WTC11 (cell line): ENCODE results near the gene DHCR7. TPM values are rescaled to one million over a fixed set of nuclear protein-coding genes. Genes with fewer than 3 reads are reported as not detected.

ENCODE experiments used
- ATAC-seq: fragments of 200-7000 bp; cut with Tn5 transposase; 2 replicates; pipeline ENCODE4 v1.10.0; 2021; ENCODE audit warnings: mild to moderate bottlenecking, moderate library complexity
- CTCF ChIA-PET: fragments of 300-600 bp; sonication (Branson Sonifier 250); formaldehyde crosslinking; loops from one replicate; lab custom pipeline; 2021; ENCODE audit warnings: antibody characterized with exemption; lab: Charles Lee
- POLR2A ChIA-PET: fragments of 350-600 bp; sonication (Branson Sonifier 250); formaldehyde crosslinking; loops from one replicate; lab custom pipeline; 2021; ENCODE audit warnings: antibody characterized with exemption; lab: Charles Lee
- DNase-seq: peaks from one replicate; pipeline ENCODE4 v3.0.0; 2021; ENCODE audit warnings: low spot score
- H3K27ac Mint-ChIP-seq: 2 replicates; pipeline ENCODE4 v1.8.0; 2021; ENCODE audit warnings: mixed read lengths
- H3K27me3 Mint-ChIP-seq: 2 replicates; pipeline ENCODE4 v1.8.0; 2021; ENCODE audit warnings: low read depth, mild to moderate bottlenecking, moderate library complexity, mixed read lengths
- H3K36me3 Mint-ChIP-seq: 2 replicates; pipeline ENCODE4 v1.8.0; 2021; ENCODE audit warnings: mixed read lengths
- H3K4me1 Mint-ChIP-seq: 2 replicates; pipeline ENCODE4 v1.8.0; 2022; ENCODE audit warnings: mixed read lengths
- H3K4me3 Mint-ChIP-seq: 2 replicates; pipeline ENCODE4 v1.8.0; 2021; ENCODE audit warnings: mild to moderate bottlenecking, moderate library complexity, mixed read lengths
- H3K9me3 Mint-ChIP-seq: 2 replicates; pipeline ENCODE4 v1.8.0; 2021; ENCODE audit warnings: mixed read lengths
- CREM ChIP-seq: sonication (generic); formaldehyde crosslinking; IDR thresholded peaks from 2 replicates; pipeline ENCODE4 v1.8.1; 2022; ENCODE audit warnings: mild to moderate bottlenecking, missing genetic modification reagents, moderate library complexity
- FOXK1 ChIP-seq: sonication (generic); formaldehyde crosslinking; IDR thresholded peaks from 2 replicates; pipeline ENCODE4 v1.8.0; 2022; ENCODE audit warnings: mild to moderate bottlenecking, moderate library complexity, missing genetic modification reagents
- FOXP1 ChIP-seq: sonication (generic); formaldehyde crosslinking; IDR thresholded peaks from 2 replicates; pipeline ENCODE4 v1.8.0; 2022; ENCODE audit warnings: missing genetic modification reagents, mild to moderate bottlenecking, moderate library complexity, borderline replicate concordance
- HMGXB4 ChIP-seq: sonication (generic); formaldehyde crosslinking; IDR thresholded peaks from 2 replicates; pipeline ENCODE4 v1.8.1; 2023; ENCODE audit warnings: mild to moderate bottlenecking, moderate library complexity, missing genetic modification reagents
- NFYB ChIP-seq: sonication (generic); formaldehyde crosslinking; conservative IDR thresholded peaks from 2 replicates; pipeline ENCODE4 v1.8.0; 2022; ENCODE audit warnings: low read depth, missing genetic modification reagents
- SMAD3 ChIP-seq: sonication (generic); formaldehyde crosslinking; IDR thresholded peaks from 2 replicates; pipeline ENCODE4 v1.8.0; 2022; ENCODE audit warnings: missing genetic modification reagents, mild to moderate bottlenecking, borderline replicate concordance
- ZBTB21 ChIP-seq: sonication (generic); formaldehyde crosslinking; IDR thresholded peaks from 2 replicates; pipeline ENCODE4 v1.8.1; 2023; ENCODE audit warnings: mild to moderate bottlenecking, missing genetic modification reagents, borderline replicate concordance
- ZBTB43 ChIP-seq: sonication (generic); formaldehyde crosslinking; IDR thresholded peaks from 2 replicates; pipeline ENCODE4 v1.8.1; 2023; ENCODE audit warnings: mild to moderate bottlenecking, missing genetic modification reagents
- ZMAT4 ChIP-seq: fragments of 250-450 bp; sonication (Bioruptor Pico); IDR thresholded peaks from 2 replicates; pipeline ENCODE4 v1.9.0; 2021; ENCODE audit warnings: mild to moderate bottlenecking
- total RNA-seq: library from RNA; stranded (reverse); gene quantifications from 3 replicates; pipeline ENCODE4 v1.2.3, GENCODE V29; 2021
- TF ChIP-seq, protein P1 (sequence below): sonication (generic); formaldehyde crosslinking; IDR thresholded peaks from 2 replicates; pipeline ENCODE4 v1.8.1; 2023; ENCODE audit warnings: mild to moderate bottlenecking, missing genetic modification reagents
- TF ChIP-seq, protein P2 (sequence below): sonication (generic); formaldehyde crosslinking; IDR thresholded peaks from 2 replicates; pipeline ENCODE4 v1.8.1; 2023; ENCODE audit warnings: mild to moderate bottlenecking, missing genetic modification reagents, moderate library complexity
- TF ChIP-seq, protein P3 (sequence below): sonication (generic); formaldehyde crosslinking; IDR thresholded peaks from 2 replicates; pipeline ENCODE4 v1.8.1; 2022; ENCODE audit warnings: mild to moderate bottlenecking, missing genetic modification reagents, moderate library complexity, borderline replicate concordance

The DHCR7 gene
- total RNA-seq, 1 experiment from 2014 or later = 104 TPM

DNA sequence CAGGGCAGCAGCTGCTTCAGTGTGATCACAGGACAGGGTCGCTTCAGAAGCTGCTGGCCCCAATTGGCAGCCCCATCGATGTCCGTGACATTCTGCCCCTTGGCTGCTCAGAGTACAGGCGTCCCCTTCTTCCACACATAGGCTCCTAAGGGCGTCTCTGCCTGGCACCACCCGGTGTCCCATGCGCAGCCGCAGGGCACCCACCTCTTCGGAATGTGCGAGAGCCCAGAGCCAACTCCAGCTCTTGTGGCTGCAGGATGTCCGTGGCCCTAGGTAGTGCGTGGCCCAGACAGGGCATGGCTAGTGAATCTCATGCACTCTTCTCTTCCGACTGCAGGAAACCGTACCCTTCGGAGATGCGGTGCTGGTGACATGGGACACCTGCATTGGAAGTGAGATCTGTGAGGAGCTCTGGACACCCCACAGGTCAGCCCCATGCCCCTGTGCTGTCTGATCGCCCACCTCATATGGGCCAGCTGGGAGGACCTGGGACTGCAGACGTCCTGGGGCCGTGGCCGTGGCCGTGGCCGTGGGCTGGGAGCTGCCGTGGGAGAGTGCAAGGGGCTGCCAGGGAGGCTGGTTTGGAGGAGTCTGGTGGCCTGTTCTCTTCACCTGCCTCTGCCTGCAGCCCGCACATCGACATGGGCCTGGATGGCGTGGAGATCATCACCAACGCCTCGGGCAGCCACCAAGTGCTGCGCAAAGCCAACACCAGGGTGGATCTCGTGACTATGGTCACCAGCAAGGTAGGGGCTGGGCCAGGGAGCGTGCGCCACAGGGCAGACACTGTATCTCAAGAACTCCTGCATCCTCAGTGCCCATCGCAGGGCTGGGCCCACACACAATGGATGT lies 25.0 kb upstream of the DHCR7 start:
- H3K27ac Mint-ChIP-seq = no peak overlapping the region
- H3K4me3 Mint-ChIP-seq = no peak overlapping the region
- H3K4me1 Mint-ChIP-seq = peaks cover 14% of the 10 kb centered on the region
- no peak for ATAC-seq
- no peak for DNase-seq
- H3K27me3 Mint-ChIP-seq = no peaks in the 10 kb centered on the region
- H3K36me3 Mint-ChIP-seq = peaks cover 43% of the 10 kb centered on the region
- H3K9me3 Mint-ChIP-seq = peaks cover 16% of the 10 kb centered on the region
- TF ChIP-seq FOXK1 = no peak
- TF ChIP-seq ZBTB43 = no peak
- TF ChIP-seq FOXP1 (CRISPR knock-in tag) = no peak
- TF ChIP-seq, protein P1, sequence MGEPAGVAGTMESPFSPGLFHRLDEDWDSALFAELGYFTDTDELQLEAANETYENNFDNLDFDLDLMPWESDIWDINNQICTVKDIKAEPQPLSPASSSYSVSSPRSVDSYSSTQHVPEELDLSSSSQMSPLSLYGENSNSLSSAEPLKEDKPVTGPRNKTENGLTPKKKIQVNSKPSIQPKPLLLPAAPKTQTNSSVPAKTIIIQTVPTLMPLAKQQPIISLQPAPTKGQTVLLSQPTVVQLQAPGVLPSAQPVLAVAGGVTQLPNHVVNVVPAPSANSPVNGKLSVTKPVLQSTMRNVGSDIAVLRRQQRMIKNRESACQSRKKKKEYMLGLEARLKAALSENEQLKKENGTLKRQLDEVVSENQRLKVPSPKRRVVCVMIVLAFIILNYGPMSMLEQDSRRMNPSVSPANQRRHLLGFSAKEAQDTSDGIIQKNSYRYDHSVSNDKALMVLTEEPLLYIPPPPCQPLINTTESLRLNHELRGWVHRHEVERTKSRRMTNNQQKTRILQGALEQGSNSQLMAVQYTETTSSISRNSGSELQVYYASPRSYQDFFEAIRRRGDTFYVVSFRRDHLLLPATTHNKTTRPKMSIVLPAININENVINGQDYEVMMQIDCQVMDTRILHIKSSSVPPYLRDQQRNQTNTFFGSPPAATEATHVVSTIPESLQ (CRISPR knock-in tag) = no peak
- no peak for TF ChIP-seq ZMAT4 (CRISPR knock-in tag)
- TF ChIP-seq, protein P2, sequence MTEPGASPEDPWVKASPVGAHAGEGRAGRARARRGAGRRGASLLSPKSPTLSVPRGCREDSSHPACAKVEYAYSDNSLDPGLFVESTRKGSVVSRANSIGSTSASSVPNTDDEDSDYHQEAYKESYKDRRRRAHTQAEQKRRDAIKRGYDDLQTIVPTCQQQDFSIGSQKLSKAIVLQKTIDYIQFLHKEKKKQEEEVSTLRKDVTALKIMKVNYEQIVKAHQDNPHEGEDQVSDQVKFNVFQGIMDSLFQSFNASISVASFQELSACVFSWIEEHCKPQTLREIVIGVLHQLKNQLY (CRISPR knock-in tag) = no peak
- no peak for TF ChIP-seq NFYB
- ChIA-PET CTCF (no interaction called here), POLR2A (no interaction called here)

DNA sequence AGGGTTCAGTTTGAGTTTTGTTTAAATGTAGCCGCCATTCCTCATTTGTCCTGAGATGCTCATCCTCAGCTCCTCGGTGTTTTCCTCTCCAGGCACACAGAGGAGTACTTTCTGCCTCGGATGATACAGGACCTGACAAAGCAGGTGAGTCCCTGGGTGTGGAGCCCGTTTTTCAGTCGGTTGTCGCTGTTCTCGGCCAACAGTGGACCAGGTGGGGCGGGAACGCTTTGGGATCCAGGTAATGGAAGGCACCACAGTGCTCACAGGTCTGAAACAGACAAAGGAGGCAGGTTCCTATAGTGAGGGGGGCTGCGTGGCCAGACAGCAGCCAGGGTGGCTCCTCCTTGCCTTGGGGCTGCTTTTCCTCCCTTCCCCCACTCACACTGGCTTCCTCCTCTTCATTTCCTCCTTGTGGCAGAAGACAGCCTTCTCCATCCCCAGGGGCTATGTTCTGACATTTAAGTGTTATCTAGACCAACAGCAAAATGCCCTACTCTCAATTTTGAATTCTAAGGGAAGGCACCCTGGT lies 24.2 kb upstream of the DHCR7 start:
- H3K4me1 Mint-ChIP-seq = peaks cover 9% of the 10 kb centered on the region
- no peaks in the 10 kb centered on the region for H3K27me3 Mint-ChIP-seq
- CTCF ChIA-PET = no interaction called here

More for the DNA sequence above, 24.2 kb upstream of the DHCR7 start:
- no peak overlapping the region for H3K4me3 Mint-ChIP-seq
- H3K27ac Mint-ChIP-seq = no peak overlapping the region
- no peak for ATAC-seq
- peaks cover 49% of the 10 kb centered on the region for H3K36me3 Mint-ChIP-seq
- peaks cover 24% of the 10 kb centered on the region for H3K9me3 Mint-ChIP-seq
- no peak for TF ChIP-seq CREM (CRISPR knock-in tag)
- no peak for TF ChIP-seq HMGXB4 (CRISPR knock-in tag)
- no peak for TF ChIP-seq SMAD3 (CRISPR knock-in tag)
- no peak for TF ChIP-seq ZBTB21 (CRISPR knock-in tag)
- no peak for TF ChIP-seq ZBTB43
- TF ChIP-seq, protein P3, sequence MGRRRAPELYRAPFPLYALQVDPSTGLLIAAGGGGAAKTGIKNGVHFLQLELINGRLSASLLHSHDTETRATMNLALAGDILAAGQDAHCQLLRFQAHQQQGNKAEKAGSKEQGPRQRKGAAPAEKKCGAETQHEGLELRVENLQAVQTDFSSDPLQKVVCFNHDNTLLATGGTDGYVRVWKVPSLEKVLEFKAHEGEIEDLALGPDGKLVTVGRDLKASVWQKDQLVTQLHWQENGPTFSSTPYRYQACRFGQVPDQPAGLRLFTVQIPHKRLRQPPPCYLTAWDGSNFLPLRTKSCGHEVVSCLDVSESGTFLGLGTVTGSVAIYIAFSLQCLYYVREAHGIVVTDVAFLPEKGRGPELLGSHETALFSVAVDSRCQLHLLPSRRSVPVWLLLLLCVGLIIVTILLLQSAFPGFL (CRISPR knock-in tag) = no peak
- TF ChIP-seq, all 79 proteins: peak for 0
- POLR2A ChIA-PET = no interaction called here
- DNase-seq = no peak
